Upper lobe of left lung (tissue), 4 donors: ENCODE measurements around the gene PBRM1.

ENCODE experiments used
- POLR2AphosphoS5 ChIP-seq, 2 donors: sonication (generic); formaldehyde crosslinking; IDR thresholded peaks; one replicate each; pipeline ENCODE4 v1.5.1; 2017; ENCODE audit warnings: antibody characterized with exemption in 2 of 2
- TF ChIP-seq, protein P1 (sequence below), 6 experiments: fragments of 450-650 bp in 4 of 6; fragments of 200-600 bp in 2 of 6; sonication (generic) in 2 of 6; IDR thresholded peaks; one replicate each; pipeline ENCODE4 v1.5.1; 2016 to 2019; ENCODE audit warnings: antibody characterized with exemption in 6 of 6

DNA sequence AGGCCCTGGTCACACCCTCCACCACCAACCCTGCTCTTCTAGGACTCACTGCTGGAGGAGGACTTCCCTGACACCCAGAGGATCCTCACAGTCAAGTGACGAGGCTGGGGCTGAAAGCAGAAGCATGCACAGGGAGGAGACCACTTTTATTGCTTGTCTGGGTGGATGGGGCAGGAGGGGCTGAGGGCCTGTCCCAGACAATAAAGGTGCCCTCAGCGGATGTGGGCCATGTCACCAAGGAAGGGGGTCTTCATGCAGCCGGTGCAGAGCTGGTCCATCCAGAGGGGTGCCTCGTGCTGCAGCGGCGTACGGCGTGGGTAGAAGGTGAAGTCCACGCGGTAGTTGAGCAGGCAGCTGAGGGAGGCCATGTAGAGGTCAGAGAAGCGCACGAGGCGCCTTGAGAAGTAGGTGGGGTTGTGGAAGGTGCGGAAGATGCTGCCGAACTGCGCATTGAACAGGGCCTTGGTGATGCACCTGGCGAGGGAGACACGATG lies 161.4 kb downstream of the PBRM1 start:
- TF ChIP-seq, protein P1, sequence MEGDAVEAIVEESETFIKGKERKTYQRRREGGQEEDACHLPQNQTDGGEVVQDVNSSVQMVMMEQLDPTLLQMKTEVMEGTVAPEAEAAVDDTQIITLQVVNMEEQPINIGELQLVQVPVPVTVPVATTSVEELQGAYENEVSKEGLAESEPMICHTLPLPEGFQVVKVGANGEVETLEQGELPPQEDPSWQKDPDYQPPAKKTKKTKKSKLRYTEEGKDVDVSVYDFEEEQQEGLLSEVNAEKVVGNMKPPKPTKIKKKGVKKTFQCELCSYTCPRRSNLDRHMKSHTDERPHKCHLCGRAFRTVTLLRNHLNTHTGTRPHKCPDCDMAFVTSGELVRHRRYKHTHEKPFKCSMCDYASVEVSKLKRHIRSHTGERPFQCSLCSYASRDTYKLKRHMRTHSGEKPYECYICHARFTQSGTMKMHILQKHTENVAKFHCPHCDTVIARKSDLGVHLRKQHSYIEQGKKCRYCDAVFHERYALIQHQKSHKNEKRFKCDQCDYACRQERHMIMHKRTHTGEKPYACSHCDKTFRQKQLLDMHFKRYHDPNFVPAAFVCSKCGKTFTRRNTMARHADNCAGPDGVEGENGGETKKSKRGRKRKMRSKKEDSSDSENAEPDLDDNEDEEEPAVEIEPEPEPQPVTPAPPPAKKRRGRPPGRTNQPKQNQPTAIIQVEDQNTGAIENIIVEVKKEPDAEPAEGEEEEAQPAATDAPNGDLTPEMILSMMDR (IDR thresholded peaks at IDR 0.05): no peak
- TF ChIP-seq POLR2AphosphoS5 (IDR thresholded peaks at IDR 0.05): no peak
